HG03159 (cell line): ENCODE measurements around the gene CDK6.

Source experiments
- ATAC-seq: cut with Tn5 transposase; IDR thresholded peaks from one replicate; pipeline ENCODE4 v1.9.1; 2021; ENCODE audit warnings: mild to moderate bottlenecking, moderate library complexity; ENCODE audit not compliant: unreplicated experiment

The CDK6 gene

DNA sequence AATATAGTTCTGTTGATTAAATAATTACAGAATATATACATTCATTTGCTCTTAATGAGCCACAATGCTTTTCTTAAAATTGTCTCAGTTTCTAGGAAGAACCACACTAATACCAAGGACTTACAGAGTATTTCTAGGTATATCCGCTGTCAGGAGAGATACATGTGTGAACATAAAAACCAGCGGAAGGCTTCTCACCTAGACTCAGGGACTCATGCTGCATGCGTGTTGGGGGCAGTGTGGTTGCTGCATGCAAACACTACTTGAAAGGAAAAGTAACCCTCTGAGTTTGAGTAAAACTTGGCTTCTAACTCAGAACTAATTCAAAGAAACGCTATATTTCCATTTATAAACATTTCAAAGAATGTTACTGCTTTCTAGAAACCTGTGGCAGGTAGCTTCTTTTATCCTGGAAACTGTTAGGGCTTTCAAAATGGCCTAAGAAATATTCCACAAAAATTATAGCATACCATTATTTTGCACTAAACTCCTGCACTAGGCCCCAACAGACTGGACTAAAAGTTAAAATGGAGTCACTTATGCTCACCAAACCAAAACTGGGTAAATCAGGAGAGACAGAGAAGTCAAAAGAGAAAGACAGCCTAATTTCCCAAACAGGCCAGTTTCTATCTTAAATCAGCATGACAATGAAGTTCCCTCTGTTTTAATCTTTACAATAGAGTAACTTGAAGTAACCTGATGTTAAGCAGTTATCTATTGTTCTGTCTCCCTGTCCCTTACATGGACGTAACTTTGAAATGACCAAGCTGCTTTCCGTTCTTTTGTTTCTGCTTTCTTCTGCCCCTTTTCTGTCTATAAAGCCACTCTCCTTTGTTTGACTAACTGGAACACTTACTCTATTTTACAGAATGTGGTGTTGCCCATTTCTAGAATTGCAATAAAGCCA, 151.0 kb downstream of the CDK6 start:
- ATAC-seq: no peak

GRCh38 chr7:92684274-92684673, 152.1 kb downstream of the CDK6 start:
- ATAC-seq: no peak

- no peak for ATAC-seq
Measured at GRCh38 chr7:92682903-92683539, 153.4 kb downstream of the CDK6 start.

GRCh38 chr7:92682330-92682729, 154.0 kb downstream of the CDK6 start:
- ATAC-seq: no peak

GRCh38 chr7:92681633-92682032, 154.7 kb downstream of the CDK6 start:
- ATAC-seq: no peak

DNA sequence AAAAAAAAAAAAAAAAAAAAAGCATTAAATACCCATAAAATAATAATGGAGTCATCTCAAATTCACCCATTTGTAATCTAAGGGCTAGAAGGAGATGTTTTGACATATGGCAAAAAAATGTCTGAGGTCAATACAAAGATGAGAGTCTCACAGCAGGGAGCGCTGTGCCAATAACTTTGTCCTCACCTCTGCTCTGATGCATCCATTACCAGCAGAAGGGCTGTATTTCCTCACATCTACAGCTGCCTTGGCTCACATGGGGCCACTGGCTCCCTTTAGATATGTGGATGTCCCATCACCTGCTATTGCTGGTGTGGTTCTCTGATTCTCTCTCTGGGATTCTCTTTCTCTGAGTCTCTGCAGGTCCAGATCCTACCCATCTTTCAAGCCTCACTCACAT, 155.9 kb downstream of the CDK6 start:
- no peak for ATAC-seq

- ATAC-seq: no peak
Measured at GRCh38 chr7:92678291-92678920, 158.0 kb downstream of the CDK6 start.

GRCh38 chr7:92674379-92674778, 162.0 kb downstream of the CDK6 start:
- ATAC-seq: peak; percentile 75

DNA sequence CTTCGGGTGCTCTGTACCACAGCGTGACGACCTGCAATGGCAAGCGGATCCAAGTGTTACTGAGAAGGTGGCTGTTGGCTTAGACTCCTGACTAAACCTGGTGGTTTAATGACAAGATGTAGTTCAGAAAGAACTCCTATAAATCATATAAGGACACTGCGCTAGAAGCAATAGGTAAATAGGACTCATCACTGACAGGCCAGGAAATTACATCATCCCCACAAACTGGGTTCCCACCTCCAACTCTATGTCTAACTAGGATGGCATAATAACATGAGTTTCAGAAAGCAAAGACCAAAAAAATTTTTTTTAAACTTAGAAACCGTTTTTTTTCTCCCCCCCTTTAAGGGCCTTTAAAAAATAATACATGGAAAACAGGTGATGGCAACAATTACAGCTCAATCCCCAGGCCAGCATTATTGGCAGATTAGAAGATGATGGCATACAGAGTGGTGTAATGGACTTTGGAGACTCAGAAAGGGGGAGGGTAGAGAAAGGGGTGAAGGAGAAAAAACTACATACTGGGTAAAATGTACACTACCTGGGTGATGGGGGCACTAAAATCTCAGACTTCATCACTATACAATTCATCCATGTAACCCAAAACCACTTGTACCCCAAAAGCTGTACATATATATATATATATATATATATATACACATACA, 164.7 kb downstream of the CDK6 start:
- no peak for ATAC-seq

DNA sequence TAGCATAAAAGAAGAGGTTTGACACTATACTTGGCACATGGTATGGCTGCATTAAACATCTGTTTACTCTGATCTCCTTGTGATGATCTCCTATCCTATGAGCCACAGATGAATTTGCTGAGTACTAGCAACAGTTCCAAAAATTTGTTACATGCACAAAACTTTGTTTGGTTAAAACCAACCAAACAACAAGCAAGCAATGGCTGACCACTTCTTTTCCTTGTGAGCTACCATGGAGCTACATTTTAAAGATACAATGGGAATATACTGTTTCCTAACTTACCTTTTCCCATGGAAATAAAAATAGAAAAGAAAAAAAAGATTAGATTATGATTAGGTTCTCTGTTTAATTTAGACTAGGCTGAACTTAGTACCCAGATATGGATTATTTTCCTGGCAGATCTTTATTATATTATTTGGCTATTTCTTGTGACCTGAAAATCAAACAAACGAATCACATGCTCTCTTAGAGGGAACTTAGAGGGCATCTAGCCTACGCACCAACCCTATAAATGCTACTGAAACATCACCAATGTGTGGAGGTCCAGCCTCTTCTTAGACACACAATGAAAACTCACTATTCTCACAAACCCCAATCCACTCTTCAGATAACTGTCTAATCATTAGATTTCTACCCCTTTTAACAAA, 166.0 kb downstream of the CDK6 start:
- ATAC-seq: no peak

DNA sequence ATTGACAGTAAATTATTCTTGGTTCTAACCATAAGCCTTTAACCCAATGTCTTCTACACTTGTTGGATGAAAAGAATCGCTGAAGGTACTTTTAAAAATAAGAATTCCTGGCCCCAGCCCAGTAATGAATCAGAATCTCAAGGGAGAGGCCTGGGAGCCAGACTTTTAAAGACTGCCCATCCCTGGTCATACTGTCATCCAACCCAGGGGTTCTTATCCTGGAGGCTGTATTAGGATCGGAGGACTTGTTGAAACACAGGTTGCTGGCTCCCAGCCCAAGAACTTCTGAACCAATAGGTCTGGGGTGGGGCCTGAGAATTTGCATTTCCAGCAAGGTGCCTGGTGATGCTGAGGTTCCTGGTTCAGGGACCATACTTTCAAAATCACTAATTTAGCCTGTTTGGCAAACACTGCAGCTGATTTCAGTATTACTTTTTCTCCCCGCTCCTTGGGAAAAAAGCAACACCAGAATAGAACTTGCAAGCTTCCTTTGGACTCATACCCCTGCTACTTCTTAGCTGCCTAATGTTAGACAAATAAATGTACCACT, 166.7 kb downstream of the CDK6 start:
- ATAC-seq: no peak

GRCh38 chr7:92668564-92668963, 167.8 kb downstream of the CDK6 start:
- ATAC-seq: no peak

DNA sequence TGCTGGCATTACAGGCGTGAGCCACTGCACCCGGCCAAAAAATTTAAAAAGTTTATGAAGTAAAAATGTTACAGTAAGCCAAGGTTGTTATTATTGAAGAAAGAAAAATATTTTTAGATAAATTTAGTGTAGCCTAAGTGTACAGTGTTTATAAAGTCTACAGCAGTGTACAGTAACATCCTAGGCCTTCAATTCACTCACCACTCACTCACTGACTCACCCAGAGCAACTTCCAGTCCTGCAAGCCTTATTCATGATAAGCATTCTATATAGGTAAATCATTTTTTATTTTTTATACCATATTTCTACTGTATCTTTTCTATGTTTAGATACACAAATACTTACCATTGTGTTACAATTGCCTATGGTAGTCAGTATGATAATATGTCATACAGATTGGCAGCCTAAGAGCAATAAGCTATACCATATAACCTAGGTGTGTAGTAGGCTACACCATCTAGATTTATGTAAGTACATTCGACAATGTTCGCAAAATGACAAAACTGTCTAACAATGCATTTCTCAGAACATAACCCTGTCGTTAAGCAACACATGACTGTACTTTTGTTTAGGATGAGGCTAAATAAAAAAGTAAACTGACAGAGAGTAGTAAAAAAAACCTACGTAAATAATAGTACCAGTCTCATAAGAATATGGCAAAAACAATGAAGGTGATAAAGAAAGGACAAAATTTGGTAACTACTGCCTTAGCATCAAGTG, 168.4 kb downstream of the CDK6 start:
- ATAC-seq: no peak

DNA sequence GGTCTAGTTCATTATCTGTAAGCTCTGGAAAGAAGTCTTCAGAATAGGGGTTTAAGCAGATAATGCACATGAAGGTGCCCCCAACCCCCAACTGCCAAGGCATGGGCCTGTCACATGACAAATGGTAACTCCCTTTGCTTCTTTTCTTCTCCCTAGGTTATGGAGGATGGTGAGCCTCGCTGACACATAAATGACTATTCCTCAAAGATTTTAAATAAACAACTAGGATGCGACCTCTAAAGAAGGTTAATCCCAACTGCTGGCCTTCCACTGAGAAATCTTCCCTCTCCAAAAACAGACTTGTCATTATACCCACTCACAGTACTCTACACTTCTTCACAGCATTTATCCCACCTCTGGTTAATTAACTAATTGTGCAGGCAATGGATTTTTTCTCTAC, 170.4 kb downstream of the CDK6 start:
- ATAC-seq: no peak

DNA sequence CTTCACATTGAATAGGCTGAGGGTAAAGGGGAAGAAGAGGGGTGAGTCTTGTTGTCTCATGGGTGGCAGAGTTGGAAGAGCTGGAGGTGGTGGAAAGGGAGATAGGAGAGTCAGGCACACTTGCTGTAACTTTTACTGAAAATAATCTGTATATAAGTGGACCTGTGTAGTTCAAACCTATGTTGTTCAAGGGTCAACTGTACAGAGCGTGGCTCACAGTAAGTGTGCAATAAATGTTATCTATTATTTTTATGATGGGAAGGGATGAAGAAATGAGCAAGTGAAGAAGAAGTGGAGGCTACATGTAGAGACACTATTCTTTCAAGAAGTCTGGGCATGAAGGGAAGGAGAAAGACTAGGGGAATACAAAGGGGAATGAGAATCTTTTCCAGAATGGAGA, 174.7 kb downstream of the CDK6 start:
- ATAC-seq: no peak

DNA sequence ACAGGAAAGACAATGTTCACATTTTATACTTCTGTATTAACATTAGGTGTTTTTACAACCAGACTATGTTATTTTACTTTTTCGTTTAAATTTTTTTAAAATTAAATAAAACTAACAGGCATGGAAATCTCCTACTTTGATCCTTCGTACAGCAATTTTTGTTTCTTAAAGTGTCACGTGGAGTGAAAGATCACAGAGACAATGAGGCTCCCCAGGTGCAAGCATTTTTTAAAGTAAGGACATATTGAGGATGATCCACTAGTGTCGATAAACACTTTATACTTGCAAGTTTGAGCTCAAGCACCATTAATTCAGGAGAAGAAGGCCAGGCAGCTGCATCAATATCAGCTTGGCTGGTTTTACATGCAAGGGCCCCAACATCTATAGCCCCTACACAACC, 177.7 kb downstream of the CDK6 start:
- ATAC-seq: no peak

DNA sequence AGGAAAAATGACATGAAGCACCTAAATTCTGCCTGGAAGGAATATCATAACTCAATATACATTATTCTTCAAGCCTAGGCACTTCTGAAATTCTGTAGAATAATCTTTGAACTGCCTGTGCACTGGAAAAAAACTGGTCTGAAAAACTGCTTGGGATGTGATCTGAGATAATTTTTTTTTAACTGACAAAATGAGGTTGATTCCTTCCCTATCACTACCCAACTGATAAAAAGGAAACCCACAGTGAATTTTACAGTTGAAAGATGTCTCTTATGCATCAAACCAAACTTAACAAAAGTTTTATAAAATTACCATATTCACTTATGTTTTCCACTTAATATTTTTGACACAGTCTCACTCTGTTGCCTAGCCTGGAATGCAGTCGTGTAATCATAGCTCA, 179.0 kb downstream of the CDK6 start:
- ATAC-seq: no peak

DNA sequence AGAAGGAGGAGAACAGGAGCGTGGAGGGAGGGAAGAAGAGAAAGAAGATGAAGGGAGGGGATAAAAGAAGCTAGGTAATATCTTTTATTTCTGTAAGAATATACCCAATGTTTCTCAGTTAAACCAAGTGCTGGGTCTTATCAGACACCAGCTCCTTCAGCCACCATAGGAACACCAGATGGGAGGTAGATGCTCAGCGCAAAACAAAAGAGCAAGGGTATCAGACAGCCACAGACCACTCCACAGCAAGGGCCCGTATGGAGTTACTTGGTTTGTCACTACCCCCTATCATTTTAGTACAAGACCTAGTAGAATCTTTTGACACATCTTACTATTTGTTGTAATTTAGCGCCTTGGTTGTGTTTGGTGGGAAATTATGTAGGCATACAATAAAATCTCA, 180.3 kb downstream of the CDK6 start:
- ATAC-seq: no peak

GRCh38 chr7:92655346-92655884, 181.0 kb downstream of the CDK6 start:
- no peak for ATAC-seq

DNA sequence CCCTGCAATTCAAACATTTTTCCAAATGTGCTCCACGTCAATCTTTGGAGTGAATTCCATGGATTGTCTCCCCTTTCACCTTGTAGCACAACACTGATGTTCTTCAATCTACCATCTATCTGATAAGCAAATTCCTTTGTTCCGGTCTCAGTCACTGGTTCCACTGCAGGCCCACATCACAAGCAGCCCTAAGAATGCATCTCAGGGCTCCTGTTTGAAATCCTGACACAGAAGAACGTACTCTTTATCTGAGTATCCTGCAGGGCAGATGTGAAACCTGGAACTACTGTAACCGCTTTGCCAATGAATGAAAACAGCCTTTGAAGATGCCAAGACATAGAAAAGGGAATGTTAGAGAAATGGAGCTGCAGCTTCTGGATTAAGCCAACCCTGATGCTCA, 183.2 kb downstream of the CDK6 start:
- ATAC-seq: no peak
